Vagina (tissue), 2 donors: ENCODE data around the gene SIK2.

Experiments
- POLR2A ChIP-seq, 2 donors: fragments of 450-650 bp; IDR thresholded peaks; one replicate each; pipeline ENCODE4 v1.6.1; 2017; ENCODE audit warnings: antibody characterized with exemption in 2 of 2, mild to moderate bottlenecking in 2 of 2, moderate library complexity in 2 of 2
- TF ChIP-seq, protein P1 (sequence below), 3 experiments: fragments of 450-650 bp in 2 of 3; fragments of 200-600 bp in 1 of 3; sonication (generic) in 1 of 3; IDR thresholded peaks; one replicate each; pipeline ENCODE4 v1.5.1; 2017 to 2019; ENCODE audit warnings: antibody characterized with exemption in 3 of 3, mild to moderate bottlenecking in 2 of 3, moderate library complexity in 2 of 3

DNA sequence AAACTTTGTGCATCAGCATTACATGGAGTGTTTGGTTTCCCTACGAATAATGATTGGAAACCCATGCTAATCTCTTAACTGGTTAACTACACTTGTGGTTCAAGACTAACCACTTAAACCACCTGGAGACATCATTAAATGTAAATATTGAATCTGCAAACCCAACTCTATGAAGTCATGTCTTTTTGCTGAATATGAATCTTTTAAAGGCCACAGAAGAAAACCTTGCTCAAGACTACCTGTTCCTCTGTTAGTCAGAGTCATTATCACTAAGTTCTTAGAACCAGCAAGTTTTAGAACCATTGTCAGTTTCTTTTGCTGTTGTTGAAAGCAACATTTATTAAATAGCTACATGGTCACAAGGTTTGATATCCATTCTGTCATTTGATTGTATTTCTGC is 70.7 kb downstream of the SIK2 start:
- no peak for TF ChIP-seq POLR2A (IDR thresholded peaks at IDR 0.05)
- TF ChIP-seq, protein P1, sequence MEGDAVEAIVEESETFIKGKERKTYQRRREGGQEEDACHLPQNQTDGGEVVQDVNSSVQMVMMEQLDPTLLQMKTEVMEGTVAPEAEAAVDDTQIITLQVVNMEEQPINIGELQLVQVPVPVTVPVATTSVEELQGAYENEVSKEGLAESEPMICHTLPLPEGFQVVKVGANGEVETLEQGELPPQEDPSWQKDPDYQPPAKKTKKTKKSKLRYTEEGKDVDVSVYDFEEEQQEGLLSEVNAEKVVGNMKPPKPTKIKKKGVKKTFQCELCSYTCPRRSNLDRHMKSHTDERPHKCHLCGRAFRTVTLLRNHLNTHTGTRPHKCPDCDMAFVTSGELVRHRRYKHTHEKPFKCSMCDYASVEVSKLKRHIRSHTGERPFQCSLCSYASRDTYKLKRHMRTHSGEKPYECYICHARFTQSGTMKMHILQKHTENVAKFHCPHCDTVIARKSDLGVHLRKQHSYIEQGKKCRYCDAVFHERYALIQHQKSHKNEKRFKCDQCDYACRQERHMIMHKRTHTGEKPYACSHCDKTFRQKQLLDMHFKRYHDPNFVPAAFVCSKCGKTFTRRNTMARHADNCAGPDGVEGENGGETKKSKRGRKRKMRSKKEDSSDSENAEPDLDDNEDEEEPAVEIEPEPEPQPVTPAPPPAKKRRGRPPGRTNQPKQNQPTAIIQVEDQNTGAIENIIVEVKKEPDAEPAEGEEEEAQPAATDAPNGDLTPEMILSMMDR (IDR thresholded peaks at IDR 0.05), result no peak
